Activated naive CD4-positive, alpha-beta T cell treated with anti-CD3 and anti-CD28 coated beads, Interleukin-2, amount 50 U/mL, for 72 hours (primary cell): ENCODE measurements around the gene ACLY. TPM values are rescaled to one million over a fixed set of nuclear protein-coding genes. Genes with fewer than 3 reads are reported as not detected.
A peak's percentile ranks its signal among the peaks of the same experiment; 100 is the strongest.
"Not testable (repeated sequence)": the region's sequence is repeated elsewhere in the genome, so short reads cannot be mapped to it uniquely, and the experiment has no call there.

Experiments used
- ATAC-seq, 2 donors: fragments of 150-1000 bp; cut with Tn5 transposase; 2 replicates each; pipeline ENCODE4 v1.10.0; 2021; ENCODE audit warnings: mild to moderate bottlenecking in 2 of 2, moderate library complexity in 2 of 2
- DNase-seq, 2 donors: peaks; one replicate each; pipeline ENCODE4 v3.0.0; 2021 to 2022; ENCODE audit warnings: low spot score in 2 of 2
- H3K27ac Mint-ChIP-seq, 2 donors: one replicate each; pipeline ENCODE4 v1.8.0; 2022; ENCODE audit warnings: mild to moderate bottlenecking in 2 of 2, mixed read lengths in 2 of 2
- H3K36me3 Mint-ChIP-seq, 2 donors: one replicate each; pipeline ENCODE4 v1.8.0; 2022; ENCODE audit warnings: mixed read lengths in 2 of 2
- H3K9me3 Mint-ChIP-seq, 2 donors: one replicate each; pipeline ENCODE4 v1.8.0; 2022; ENCODE audit warnings: mixed read lengths in 2 of 2
- total RNA-seq, 2 donors: library from RNA; stranded (reverse); gene quantifications; one replicate each; pipeline ENCODE4 v1.2.3, GENCODE V29; 2022

Gene ACLY
- total RNA-seq, 2 donors from 2014 or later, result 140 to 187 TPM

GRCh38 chr17:41870097-41870496, 48.7 kb downstream of the ACLY start:
- DNase-seq (no peak), ATAC-seq (no peak)
- H3K36me3 Mint-ChIP-seq, result peaks cover 8 to 24% of the 10 kb centered on the region in 2 donors
- H3K27ac Mint-ChIP-seq, result peak overlapping the region; percentile 63 to 85
- no peaks in the 10 kb centered on the region for H3K9me3 Mint-ChIP-seq

- Mint-ChIP-seq H3K36me3 (peaks cover 8 to 24% of the 10 kb centered on the region in 2 donors), H3K27ac (peak overlapping the region; percentile 63 to 85), H3K9me3 (no peaks in the 10 kb centered on the region)
- DNase-seq (no peak), ATAC-seq (no peak)
Observed at GRCh38 chr17:41869426-41869825, 49.3 kb downstream of the ACLY start.

DNA sequence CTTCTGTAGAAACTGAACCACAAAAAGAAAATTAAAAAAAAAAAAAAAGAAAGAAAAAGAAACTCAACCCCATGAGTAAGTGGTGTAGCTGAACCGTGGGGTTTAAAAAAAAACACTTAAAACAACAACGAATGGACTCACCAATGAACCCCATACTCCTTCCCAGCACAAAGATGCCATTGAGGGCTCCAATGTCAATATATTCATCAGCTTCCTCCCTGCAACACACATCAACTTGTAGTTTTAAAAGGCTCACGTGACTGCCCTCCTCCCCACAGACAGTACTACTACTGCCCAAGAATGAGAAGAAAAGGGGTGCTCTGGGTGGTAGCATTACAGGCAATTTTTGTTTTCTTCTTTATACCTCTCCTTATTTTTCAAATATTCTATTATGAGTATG, 50.2 kb downstream of the ACLY start:
- no peak for DNase-seq
- H3K36me3 Mint-ChIP-seq, result peaks cover 8 to 24% of the 10 kb centered on the region in 2 donors
- peak; percentile 2 to 12 for ATAC-seq
- no peaks in the 10 kb centered on the region for H3K9me3 Mint-ChIP-seq
- H3K27ac Mint-ChIP-seq, result peak overlapping the region; percentile 63 to 85

- Mint-ChIP-seq H3K27ac (no peak overlapping the region), H3K9me3 (no peaks in the 10 kb centered on the region), H3K36me3 (peaks cover 2 to 8% of the 10 kb centered on the region in 2 donors)
- DNase-seq (no peak), ATAC-seq (no peak)
Observed at GRCh38 chr17:41865596-41865893, 53.2 kb downstream of the ACLY start.

- H3K9me3 Mint-ChIP-seq, result no peaks in the 10 kb centered on the region
- DNase-seq (peak; percentile 87 to 88), ATAC-seq (peak; percentile 89 to 91)
- no peak within 1 kb of the TSS for H3K27ac Mint-ChIP-seq
- H3K36me3 Mint-ChIP-seq, result peaks cover 0 to 8% of the 10 kb centered on the region in 2 donors
Observed at GRCh38 chr17:41864836-41865595, 53.7 kb downstream of the ACLY start, which contains the start of gene KLHL11. Gene KLHL11 (minus strand): TSS chr17:41865423. CDS start chr17:41865370, 53 bp downstream.

- H3K27ac Mint-ChIP-seq, result no peak overlapping the region
- H3K36me3 Mint-ChIP-seq, result peaks cover 0 to 2% of the 10 kb centered on the region in 2 donors
- no peaks in the 10 kb centered on the region for H3K9me3 Mint-ChIP-seq
- ATAC-seq (peak in 1 of 2 donors; percentile 28), DNase-seq (no peak)
Observed at GRCh38 chr17:41864498-41864835, 54.3 kb downstream of the ACLY start.

- Mint-ChIP-seq H3K36me3 (no peaks in the 10 kb centered on the region), H3K27ac (no peak overlapping the region), H3K9me3 (no peaks in the 10 kb centered on the region)
- peak; percentile 8 to 44 for ATAC-seq
- peak in 1 of 2 donors; percentile 19 for DNase-seq
Observed at GRCh38 chr17:41863074-41863848, 55.5 kb downstream of the ACLY start.

DNA sequence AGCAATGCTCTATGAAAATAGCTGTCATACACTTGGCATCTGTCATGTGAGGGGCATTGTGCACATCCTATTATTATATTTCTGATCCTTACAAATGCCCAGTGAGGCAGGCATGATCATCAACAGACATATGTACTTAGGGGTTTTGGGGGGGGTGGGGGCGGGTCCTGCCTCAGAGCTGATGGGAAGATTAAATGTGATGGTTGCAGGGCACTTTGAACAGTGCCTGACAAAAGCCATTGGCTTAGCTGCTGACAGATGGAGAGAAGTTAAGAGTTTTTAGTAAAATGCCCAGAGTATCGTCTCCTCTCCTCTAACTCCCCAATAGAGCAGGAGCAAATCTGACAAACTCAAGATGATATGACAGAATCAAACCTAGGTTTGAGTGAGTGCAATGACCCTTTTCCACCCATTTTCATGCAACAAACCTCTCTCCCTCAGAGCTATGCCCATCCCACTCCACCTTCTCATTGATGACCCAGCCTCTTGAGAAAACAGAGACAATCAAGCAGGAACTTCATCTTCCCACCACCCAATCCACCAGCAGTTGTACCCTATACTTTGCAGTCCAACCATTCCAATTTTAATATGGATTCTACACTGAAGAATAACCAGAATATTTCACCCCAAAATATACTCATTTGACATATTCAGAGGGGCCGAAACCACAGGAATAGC, 58.4 kb downstream of the ACLY start:
- Mint-ChIP-seq H3K27ac (no peak overlapping the region), H3K36me3 (no peaks in the 10 kb centered on the region), H3K9me3 (no peaks in the 10 kb centered on the region)
- ATAC-seq, result no peak
- DNase-seq, result no peak

DNA sequence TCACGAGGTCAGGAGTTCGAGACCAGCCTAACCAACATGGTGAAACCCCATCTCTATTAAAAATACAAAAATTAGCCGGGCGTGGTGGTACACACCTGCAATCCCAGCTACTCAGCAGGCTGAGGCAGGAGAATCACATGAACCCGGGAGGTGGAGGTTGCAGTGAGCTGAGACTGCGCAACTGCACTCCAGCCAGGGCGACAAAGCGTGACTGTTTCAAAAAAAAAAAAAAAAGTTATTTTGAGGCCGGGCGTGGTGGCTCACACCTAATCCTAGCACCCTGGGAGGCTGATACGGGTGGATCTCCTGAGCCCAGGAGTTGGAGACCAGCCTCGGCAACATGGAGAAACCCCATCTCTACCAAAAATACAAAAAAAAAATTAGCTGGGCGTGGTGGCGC, 67.4 kb downstream of the ACLY start:
- H3K27ac Mint-ChIP-seq, H3K9me3 Mint-ChIP-seq, ATAC-seq: not testable (repeated sequence)
- DNase-seq, result peak in 1 of 2 donors; percentile 4
- peaks cover 12 to 14% of the 10 kb centered on the region in 2 donors for H3K36me3 Mint-ChIP-seq

- no peaks in the 10 kb centered on the region for H3K9me3 Mint-ChIP-seq
- peaks cover 9 to 12% of the 10 kb centered on the region in 2 donors for H3K36me3 Mint-ChIP-seq
- DNase-seq (no peak), ATAC-seq (no peak)
- no peak overlapping the region for H3K27ac Mint-ChIP-seq
Observed at GRCh38 chr17:41849251-41849990, 69.3 kb downstream of the ACLY start.

GRCh38 chr17:41848788-41849187, 70.0 kb downstream of the ACLY start:
- ATAC-seq, result no peak
- Mint-ChIP-seq H3K9me3 (no peaks in the 10 kb centered on the region), H3K36me3 (peaks cover 3 to 12% of the 10 kb centered on the region in 2 donors)

DNA sequence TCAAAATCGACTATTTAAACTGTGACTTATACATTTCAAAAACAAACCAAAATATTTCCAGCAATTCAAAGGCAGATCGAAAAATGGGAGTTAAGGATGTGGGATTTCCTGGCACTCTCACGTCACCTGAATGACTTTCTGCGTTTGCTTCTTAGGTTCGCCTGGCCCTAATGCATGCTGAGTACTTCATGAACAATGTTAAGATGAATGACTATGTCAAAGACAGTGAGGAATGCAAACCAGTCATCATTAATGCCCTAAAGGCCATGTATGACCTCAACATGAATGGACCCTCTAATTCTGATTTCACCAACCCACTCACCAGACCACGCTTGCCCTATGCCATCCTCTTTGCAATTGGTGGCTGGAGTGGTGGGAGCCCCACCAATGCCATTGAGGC, 73.8 kb downstream of the ACLY start:
- no peaks in the 10 kb centered on the region for H3K9me3 Mint-ChIP-seq
- ATAC-seq (no peak), DNase-seq (no peak)
- no peaks in the 10 kb centered on the region for H3K36me3 Mint-ChIP-seq
- H3K27ac Mint-ChIP-seq, result no peak overlapping the region

More at GRCh38 chr17:41848788-41849187, 70.0 kb downstream of the ACLY start:
- no peak overlapping the region for H3K27ac Mint-ChIP-seq
- no peak for DNase-seq

DNA sequence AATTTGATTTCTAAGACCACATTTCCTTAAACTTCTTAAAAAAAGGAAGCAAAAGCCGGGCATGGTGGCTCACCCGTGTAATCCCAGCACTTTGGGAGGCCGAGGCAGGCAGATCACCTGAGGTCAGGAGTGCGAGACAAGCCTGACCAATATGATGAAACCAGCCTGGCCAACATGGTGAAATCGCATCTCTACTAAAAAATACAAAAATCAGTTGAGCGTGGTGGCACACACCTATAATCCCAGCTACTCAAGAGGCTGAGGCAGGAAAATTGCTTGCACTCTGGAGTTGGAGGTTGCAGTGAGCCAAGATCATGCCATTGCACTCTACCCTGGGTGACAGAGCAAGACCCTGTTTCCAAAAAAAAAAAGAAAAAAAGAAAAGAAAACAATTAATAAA, 78.0 kb downstream of the ACLY start:
- not testable (repeated sequence) for H3K9me3 Mint-ChIP-seq, DNase-seq, ATAC-seq, H3K36me3 Mint-ChIP-seq
- peak overlapping the region in 1 of 2 donors; percentile 69 for H3K27ac Mint-ChIP-seq

DNA sequence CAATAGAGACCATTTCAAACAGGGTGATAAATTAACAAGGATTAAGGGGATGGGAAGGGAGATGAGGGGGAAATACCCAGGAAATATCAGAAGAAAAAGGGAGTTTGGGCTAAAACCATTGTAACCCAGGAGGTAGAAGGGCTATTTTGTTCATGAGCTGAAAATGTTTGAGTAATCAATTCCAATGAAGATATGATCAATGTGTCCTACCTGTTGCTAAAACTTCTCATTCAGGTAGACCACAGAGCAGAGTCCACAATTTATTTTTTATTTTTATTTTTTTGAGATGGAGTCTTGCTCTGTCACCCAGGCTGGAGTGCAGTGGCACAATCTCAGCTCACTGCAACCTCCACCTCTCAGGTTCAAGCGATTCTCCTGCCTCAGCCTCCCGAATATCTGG, 79.3 kb downstream of the ACLY start:
- ATAC-seq, H3K27ac Mint-ChIP-seq, H3K36me3 Mint-ChIP-seq, DNase-seq, H3K9me3 Mint-ChIP-seq: not testable (repeated sequence)

- Mint-ChIP-seq H3K27ac (peak within 1 kb of the TSS in 1 of 2 donors; percentile 52), H3K36me3 (peaks cover 0 to 6% of the 10 kb centered on the region in 2 donors), H3K9me3 (no peaks in the 10 kb centered on the region)
- peak in 1 of 2 donors; percentile 44 for DNase-seq
- ATAC-seq, result no peak
Observed at GRCh38 chr17:41837761-41838538, 80.8 kb downstream of the ACLY start, which contains the start of gene KLHL10. Gene KLHL10 (plus strand): TSS chr17:41837825. CDS start chr17:41837933, 108 bp downstream.
